CD4-positive, alpha-beta T cell treated with Interferon gamma for 1 hour (primary cell): Measurements from ENCODE around the gene PDE4A.
"Not testable (repeated sequence)": the region's sequence is repeated elsewhere in the genome, so short reads cannot be mapped to it uniquely, and the experiment has no call there.

Source experiments
- DNase-seq: peaks from one replicate; pipeline ENCODE4 v3.0.0-alpha.2; 2020

Gene PDE4A

DNA sequence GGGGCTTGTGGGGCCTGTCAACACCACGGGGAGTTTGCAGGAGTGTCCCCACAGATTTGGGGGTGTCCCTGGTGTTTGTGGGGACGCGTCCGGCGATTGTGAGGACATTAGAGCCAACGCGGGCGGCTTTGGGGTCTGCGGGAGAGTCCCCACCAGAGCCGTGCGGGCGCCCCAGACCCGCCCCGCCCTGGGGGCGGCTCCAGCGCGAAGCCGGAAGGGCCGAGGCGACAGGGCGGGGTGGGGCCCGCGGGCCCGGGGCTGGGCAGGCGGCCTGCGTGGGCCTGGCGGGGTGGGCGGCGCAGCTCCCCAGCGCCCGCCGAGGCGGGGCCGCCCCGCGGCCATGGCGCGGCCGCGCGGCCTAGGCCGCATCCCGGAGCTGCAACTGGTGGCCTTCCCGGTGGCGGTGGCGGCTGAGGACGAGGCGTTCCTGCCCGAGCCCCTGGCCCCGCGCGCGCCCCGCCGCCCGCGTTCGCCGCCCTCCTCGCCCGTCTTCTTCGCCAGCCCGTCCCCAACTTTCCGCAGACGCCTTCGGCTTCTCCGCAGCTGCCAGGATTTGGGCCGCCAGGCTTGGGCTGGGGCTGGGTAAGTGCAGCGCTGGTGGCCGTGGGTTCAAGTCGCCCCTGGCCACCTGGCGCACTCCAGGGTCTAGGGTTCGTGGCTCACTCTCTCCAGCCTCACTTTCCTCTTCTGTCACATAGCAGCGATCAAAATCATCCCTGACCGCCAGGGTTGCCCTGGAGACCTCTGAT is 10.3 kb downstream of the PDE4A start:
- peak; percentile 40 for DNase-seq

DNA sequence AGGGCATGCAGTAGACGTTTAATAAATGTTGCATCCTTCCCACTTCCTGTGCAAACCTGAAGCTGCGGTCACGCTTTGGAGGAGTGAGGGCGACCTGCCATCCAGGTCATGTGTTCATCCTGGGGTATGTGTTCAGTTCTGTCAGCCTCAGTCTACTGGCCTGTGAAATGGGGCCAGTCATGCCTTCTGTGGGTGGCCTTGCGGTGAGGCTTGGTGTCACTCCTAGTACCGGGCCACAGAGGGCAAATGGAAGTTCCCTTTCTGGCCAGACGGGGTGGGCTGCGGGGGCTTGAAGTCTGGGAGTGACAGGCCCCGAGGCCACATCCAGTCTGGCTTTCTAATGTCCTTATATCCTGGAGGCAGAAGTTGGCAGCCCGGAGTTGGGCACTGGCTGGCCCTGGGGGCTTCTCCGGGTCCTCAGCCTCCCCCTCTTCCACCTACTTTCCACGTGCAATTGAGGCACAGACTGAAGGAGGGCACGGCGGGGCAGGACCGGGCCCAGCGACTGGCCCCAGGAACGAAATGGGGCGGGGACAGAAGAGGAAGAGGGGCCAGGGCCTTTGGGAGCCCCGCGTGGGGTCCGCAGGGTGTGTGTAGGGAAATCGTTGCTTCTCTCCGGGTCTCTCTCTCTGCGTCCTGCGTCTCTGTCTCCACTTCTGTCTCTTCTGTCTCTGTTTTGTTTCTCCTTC is 11.1 kb downstream of the PDE4A start:
- DNase-seq, result peak; percentile 73

DNA sequence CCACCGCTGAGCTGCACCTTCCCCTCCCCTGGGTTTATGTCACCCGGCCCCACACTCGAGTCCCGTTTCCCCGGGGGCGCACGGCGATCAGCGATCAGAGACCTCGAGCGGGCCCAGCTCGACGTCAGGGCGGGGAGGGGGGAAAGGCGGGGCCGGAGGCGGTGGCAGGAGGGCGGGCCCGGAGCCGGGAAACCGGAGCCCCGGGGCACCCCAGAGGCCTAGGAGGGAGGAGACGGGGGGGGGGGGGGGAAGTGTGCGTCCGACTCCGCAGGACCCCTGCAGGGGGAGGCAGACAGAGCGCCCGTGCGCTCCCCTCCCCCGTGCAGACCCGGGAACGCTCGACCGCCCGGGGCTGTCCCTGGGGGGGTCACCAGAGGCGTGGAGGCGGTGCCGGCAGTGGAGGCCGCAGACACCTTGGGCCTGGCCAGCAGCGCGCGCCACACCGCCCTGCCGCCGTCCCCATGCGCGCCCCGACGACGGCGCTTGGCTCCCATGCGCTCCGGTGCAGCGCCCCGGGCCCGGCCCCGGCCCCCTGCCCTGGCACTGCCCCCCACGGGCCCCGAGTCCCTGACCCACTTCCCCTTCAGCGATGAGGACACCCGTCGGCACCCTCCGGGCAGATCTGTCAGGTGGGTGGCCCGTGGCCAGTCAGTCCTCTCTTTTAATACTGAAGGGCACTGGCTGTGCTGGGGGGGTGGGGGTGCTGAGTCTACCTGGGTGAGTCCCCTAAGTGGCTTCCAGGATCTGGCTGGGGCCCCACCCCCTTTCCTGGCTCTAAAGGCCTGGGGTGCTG is 11.8 kb downstream of the PDE4A start:
- DNase-seq, result peak; percentile 81

DNA sequence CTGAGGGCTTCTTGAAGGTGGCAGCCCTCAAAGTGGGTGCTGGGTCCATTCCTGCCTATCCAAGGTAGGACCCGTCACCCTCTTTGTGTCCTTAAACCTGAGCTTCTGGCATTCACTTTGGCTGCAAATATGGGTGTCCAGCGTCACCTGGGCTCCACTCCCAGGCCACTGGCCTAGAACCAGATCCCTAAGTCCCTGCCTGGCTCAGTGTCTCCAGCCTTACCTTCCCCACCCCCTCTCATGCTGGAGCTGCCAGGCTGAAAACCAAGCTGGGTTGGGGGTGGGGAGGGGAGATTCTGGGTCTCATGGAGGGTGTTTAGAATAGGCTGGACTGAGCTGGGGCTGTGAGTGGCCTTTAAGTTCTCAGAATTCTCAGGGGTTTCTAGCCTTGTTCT is 12.4 kb downstream of the PDE4A start:
- no peak for DNase-seq

- no peak for DNase-seq
These were observed 12.8 kb downstream of the PDE4A start for GRCh38 chr19:10433131-10433536.

DNA sequence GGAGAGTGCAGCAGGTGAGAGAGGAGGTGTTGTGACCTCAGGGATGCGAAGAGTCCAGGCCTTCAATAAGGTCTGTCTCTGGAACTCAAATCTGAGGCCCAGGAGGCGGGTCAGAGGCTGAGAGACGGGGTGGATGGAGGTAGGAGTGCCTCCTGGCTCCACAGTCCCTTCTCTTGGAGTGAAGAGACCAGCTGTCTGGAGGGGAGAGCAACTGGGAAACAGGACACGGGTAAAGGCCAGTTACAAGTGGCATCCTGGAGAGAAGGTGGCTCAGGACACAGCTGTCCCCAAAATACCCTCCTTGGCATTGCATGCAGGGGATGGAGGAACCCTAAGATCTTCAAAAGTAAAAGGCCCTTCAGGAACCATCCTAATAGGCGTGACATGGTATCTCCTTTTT is 19.2 kb downstream of the PDE4A start:
- DNase-seq, result no peak

DNA sequence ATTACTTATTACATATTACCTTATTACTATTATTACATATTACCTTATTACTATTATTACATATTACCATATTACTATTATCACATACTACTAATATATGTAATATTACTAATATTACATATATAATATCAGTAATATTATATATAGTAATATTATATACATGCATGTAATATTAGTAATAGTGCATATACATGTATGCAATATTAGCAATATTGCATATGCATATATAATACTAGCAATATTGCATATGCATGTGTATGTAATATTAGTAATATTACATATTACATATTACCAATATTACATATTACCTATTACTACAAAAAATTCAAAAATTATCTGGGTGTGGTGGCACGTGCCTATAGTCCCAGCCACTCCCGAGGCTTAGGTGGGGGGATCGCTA is 22.4 kb downstream of the PDE4A start:
- DNase-seq, result no peak

DNA sequence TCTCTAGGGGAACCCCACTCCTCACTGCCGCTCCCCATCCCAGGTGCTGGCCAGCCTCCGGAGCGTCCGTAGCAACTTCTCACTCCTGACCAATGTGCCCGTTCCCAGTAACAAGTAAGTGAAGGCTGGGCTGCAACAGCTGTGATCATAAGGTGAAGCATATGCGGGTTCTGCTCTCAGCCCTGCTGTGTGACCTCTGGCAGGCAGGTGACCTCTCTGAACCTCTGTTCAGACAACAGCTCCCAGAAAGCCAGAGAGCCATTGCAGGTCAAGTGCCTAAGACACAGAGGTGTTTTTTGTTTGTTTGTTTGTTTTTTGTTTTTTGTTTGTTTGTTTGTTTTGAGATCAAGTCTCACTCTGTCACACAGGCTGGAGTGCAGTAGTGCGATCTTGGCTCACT is 28.7 kb downstream of the PDE4A start:
- DNase-seq, result no peak

GRCh38 chr19:10450191-10450852 is 30.0 kb downstream of the PDE4A start:
- no peak for DNase-seq

- DNase-seq, result no peak
These were observed 30.7 kb downstream of the PDE4A start for GRCh38 chr19:10450853-10451609.

DNA sequence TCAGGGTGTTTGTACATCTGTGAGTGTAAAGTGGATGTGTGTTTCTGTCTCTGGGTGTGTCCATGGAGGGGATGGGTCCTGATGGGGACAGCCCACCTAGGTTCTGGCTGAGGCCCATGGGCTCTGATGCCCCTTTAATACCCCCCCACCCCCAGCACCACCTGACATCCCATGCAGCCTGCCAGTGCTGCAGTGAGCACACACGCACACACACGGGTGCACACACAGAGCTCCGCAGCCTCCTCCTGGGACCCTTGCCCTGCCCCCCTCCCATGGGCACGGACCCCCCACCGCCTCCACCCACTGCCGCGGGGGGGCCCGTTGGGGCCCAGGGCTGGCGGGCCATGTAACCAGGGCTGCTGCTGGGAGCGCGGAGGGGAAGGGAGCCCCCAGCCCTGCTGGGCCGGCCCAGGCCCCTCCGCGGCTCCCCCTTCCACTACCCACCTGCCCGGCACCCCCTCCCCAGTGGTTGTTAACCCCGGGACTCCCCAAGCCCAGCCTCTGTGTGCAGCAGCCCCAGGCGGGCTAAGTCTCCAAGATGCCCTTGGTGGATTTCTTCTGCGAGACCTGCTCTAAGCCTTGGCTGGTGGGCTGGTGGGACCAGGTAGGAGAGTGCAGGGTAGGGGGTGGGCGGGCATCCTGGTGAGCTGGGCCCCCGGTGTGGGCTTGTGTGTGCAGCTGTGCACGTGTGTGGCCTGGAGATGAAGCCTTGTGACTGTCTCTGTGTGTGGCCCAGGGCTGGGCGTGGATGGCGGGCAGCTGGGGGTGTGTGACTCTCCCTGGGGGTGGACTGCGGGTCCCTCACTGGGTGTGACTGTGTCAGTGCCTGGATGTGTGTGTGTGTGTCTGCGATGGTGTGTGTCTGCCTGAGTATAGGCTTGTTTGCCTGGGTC is 32.6 kb downstream of the PDE4A start:
- no peak for DNase-seq

DNA sequence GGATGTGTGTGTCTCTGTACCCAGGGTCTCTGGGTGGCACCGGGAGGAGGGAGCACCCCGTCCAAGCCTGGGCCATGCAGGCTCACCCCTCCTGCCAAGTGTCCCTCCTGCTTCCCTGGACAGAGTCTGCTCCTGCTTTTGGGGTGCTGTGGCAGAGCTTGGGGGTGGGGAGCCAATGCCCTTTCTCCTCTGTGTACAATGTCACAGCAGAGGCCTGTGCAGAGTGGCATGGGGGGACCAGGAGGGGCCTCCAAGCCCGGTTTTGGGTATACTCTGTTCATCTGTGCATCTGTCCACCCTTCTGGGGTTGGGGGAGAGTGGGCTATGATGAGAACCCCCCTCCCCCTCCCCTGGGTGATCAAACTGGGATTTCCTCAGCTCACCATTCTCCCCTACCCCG is 33.5 kb downstream of the PDE4A start:
- DNase-seq, result no peak

GRCh38 chr19:10454267-10454666 is 33.9 kb downstream of the PDE4A start:
- no peak for DNase-seq

- DNase-seq, result not testable (repeated sequence)
These were observed 38.4 kb downstream of the PDE4A start for GRCh38 chr19:10458733-10459132.

GRCh38 chr19:10460714-10461046 is 40.3 kb downstream of the PDE4A start:
- no peak for DNase-seq

- DNase-seq, result peak; percentile 89
These were observed 41.0 kb downstream of the PDE4A start for GRCh38 chr19:10461047-10461949.

GRCh38 chr19:10462042-10462441 is 41.7 kb downstream of the PDE4A start:
- not testable (repeated sequence) for DNase-seq

- DNase-seq, result no peak
These were observed 42.2 kb downstream of the PDE4A start for GRCh38 chr19:10462557-10462956.

- DNase-seq, result no peak
These were observed 44.1 kb downstream of the PDE4A start for GRCh38 chr19:10464456-10464855.

DNA sequence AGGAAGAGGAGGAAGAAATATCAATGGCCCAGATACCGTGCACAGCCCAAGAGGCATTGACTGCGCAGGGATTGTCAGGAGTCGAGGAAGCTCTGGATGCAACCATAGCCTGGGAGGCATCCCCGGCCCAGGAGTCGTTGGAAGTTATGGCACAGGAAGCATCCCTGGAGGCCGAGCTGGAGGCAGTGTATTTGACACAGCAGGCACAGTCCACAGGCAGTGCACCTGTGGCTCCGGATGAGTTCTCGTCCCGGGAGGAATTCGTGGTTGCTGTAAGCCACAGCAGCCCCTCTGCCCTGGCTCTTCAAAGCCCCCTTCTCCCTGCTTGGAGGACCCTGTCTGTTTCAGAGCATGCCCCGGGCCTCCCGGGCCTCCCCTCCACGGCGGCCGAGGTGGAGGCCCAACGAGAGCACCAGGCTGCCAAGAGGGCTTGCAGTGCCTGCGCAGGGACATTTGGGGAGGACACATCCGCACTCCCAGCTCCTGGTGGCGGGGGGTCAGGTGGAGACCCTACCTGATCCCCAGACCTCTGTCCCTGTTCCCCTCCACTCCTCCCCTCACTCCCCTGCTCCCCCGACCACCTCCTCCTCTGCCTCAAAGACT is 46.9 kb downstream of the PDE4A start:
- no peak for DNase-seq
